NCI-H446 treated with DMSO at 0.1 percent for 48 hours (cell line): ENCODE measurements around the gene TMEM179.
"Not testable (repeated sequence)": the region's sequence is repeated elsewhere in the genome, so short reads cannot be mapped to it uniquely, and the experiment has no call there.

Source experiments
- DNase-seq: peaks from one replicate; lab custom pipeline; 2025; lab: John Stamatoyannopoulos, UW

TMEM179 gene

GRCh38 chr14:104637546-104638003 is 33.0 kb upstream of the TMEM179 start:
- no peak for DNase-seq

- DNase-seq: not testable (repeated sequence)
These were observed 32.4 kb upstream of the TMEM179 start for GRCh38 chr14:104636846-104637545.

- no peak for DNase-seq
These were observed 31.6 kb upstream of the TMEM179 start for GRCh38 chr14:104636131-104636530.

- no peak for DNase-seq
These were observed 31.1 kb upstream of the TMEM179 start for GRCh38 chr14:104635717-104636116.

- no peak for DNase-seq
These were observed 30.5 kb upstream of the TMEM179 start for GRCh38 chr14:104634886-104635570.

- DNase-seq: no peak
These were observed 29.7 kb upstream of the TMEM179 start for GRCh38 chr14:104634138-104634760.

- peak; percentile 88 for DNase-seq
These were observed 28.9 kb upstream of the TMEM179 start for GRCh38 chr14:104633276-104634137.

- no peak for DNase-seq
These were observed 28.2 kb upstream of the TMEM179 start for GRCh38 chr14:104632781-104633180.

GRCh38 chr14:104624939-104625338 is 20.4 kb upstream of the TMEM179 start:
- no peak for DNase-seq

GRCh38 chr14:104614126-104614812 is 9.7 kb upstream of the TMEM179 start:
- no peak for DNase-seq

- DNase-seq: no peak
These were observed 7.3 kb upstream of the TMEM179 start for GRCh38 chr14:104611881-104612280.

- DNase-seq: no peak
These were observed 6.3 kb upstream of the TMEM179 start for GRCh38 chr14:104610749-104611310.

- DNase-seq: no peak
These were observed 5.1 kb upstream of the TMEM179 start for GRCh38 chr14:104609666-104610065.

- no peak for DNase-seq
These were observed 716 bp downstream of the TMEM179 start for GRCh38 chr14:104603711-104604401.

GRCh38 chr14:104602933-104603325 is 1.6 kb downstream of the TMEM179 start:
- DNase-seq: no peak

- DNase-seq: no peak
These were observed 2.1 kb downstream of the TMEM179 start for GRCh38 chr14:104602315-104602932.

- DNase-seq: peak; percentile 96
These were observed 2.8 kb downstream of the TMEM179 start for GRCh38 chr14:104601786-104602185.

GRCh38 chr14:104600805-104601204 is 3.8 kb downstream of the TMEM179 start:
- no peak for DNase-seq

GRCh38 chr14:104600141-104600643 is 4.4 kb downstream of the TMEM179 start:
- DNase-seq: peak; percentile 95

- no peak for DNase-seq
These were observed 5.1 kb downstream of the TMEM179 start for GRCh38 chr14:104599446-104599845.
